GM12878 (cell line): ENCODE measurements around the gene BCL10. TPM values are rescaled to one million over a fixed set of nuclear protein-coding genes. Genes with fewer than 3 reads are reported as not detected.

Experiments used
- ATAC-seq: fragments of 200-7000 bp; cut with Tn5 transposase; 3 replicates; pipeline ENCODE4 v1.9.1; 2020; ENCODE audit warnings: mild to moderate bottlenecking, moderate library complexity
- BruUV-seq: library from RNA; stranded (reverse); fragments of 400-500 nt; replicated peaks from 2 replicates; lab custom pipeline; 2021; lab: Mats Ljungman, UMichigan
- CTCF ChIA-PET: fragments of 300-600 bp; sonication (Branson Sonifier 250); formaldehyde crosslinking; extraction: SDS; loops from one replicate; lab custom pipeline; 2021; ENCODE audit warnings: inconsistent platforms; lab: Yijun Ruan, JAX
- POLR2A ChIA-PET: fragments of 350-600 bp; formaldehyde crosslinking; extraction: SDS; loops from one replicate; lab custom pipeline; 2021; ENCODE audit warnings: inconsistent platforms; lab: Charles Lee
- RAD21 ChIA-PET: fragments of 300-600 bp; sonication (Branson Sonifier 250); formaldehyde crosslinking; loops from one replicate; lab custom pipeline; 2023; ENCODE audit warnings: antibody characterized with exemption; ENCODE audit not compliant: unreplicated experiment; lab: Charles Lee
- SMC1A ChIA-PET: fragments of 300-600 bp; sonication (Branson Sonifier 250); formaldehyde crosslinking; loops from one replicate; lab custom pipeline; 2023; ENCODE audit not compliant: unreplicated experiment, uncharacterized antibody; lab: Charles Lee
- DNase-seq: peaks from one replicate; pipeline ENCODE4 v3.0.0-alpha.2; 2011; ENCODE audit warnings: low read depth, low spot score
- FAIRE-seq: peaks from 3 replicates; lab custom pipeline; 2011; peaks lifted over from hg19 to GRCh38; lab: Jason Lieb, UNC
- H2AFZ ChIP-seq: 2 replicates; pipeline ENCODE4 v1.6.0; 2011; ENCODE audit warnings: low read depth, low read length, control low read depth; ENCODE audit not compliant: control insufficient read depth
- H3K27ac ChIP-seq: 2 replicates; pipeline ENCODE4 v1.5.1; 2011; ENCODE audit warnings: control low read depth; ENCODE audit not compliant: control insufficient read depth, insufficient read depth
- H3K27me3 ChIP-seq, 2 experiments: replicated peaks in 1 of 2; 2 replicates each; pipeline versions ENCODE4 v1.6.0 to v1.6.1; 2011; ENCODE audit warnings: low read length in 1 of 2; ENCODE audit not compliant: control insufficient read depth in 2 of 2, insufficient read depth in 2 of 2
- H3K36me3 ChIP-seq, 2 experiments: 2 replicates each; pipeline ENCODE4 v1.5.1; 2011; ENCODE audit warnings: low read length in 1 of 2; ENCODE audit not compliant: control insufficient read depth in 2 of 2, insufficient read depth in 2 of 2
- H3K4me1 ChIP-seq: 2 replicates; pipeline ENCODE4 v1.6.1; 2011; ENCODE audit warnings: mild to moderate bottlenecking, low read length, moderate library complexity, mixed read lengths; ENCODE audit not compliant: control insufficient read depth, insufficient read depth
- H3K4me2 ChIP-seq: 2 replicates; pipeline ENCODE4 v1.6.0; 2011; ENCODE audit warnings: control low read depth; ENCODE audit not compliant: control insufficient read depth, insufficient read depth
- H3K4me3 ChIP-seq: fragments of 200-600 bp; sonication (generic); 2 replicates; pipeline ENCODE4 v1.5.1; 2016
- H3K79me2 ChIP-seq: 2 replicates; pipeline ENCODE4 v1.6.0; 2011; ENCODE audit warnings: low read length; ENCODE audit not compliant: control insufficient read depth, insufficient read depth
- H3K9ac ChIP-seq: 2 replicates; pipeline ENCODE4 v1.8.0; 2011; ENCODE audit warnings: low read length, control low read depth, mixed read lengths; ENCODE audit not compliant: control insufficient read depth, insufficient read depth
- H3K9me3 ChIP-seq: replicated peaks from 3 replicates; pipeline ENCODE4 v1.5.1; 2011; ENCODE audit warnings: mild to moderate bottlenecking, low read length; ENCODE audit not compliant: control insufficient read depth, insufficient read depth
- H4K20me1 ChIP-seq: 2 replicates; pipeline ENCODE4 v1.6.0; 2011; ENCODE audit not compliant: control insufficient read depth, insufficient read depth
- BHLHE40 ChIP-seq, 2 experiments: fragments of 450-650 bp in 1 of 2; IDR thresholded peaks; 2 replicates each; pipeline ENCODE4 v1.6.1; 2011 to 2017; ENCODE audit warnings: low read depth in 2 of 2, borderline replicate concordance in 1 of 2, improper control_type of control experiment in 1 of 2, low read length in 1 of 2, mild to moderate bottlenecking in 1 of 2
- CREM ChIP-seq: IDR thresholded peaks from 2 replicates; pipeline ENCODE4 v1.6.1; 2014; ENCODE audit warnings: antibody characterized with exemption, low read depth
- FOXM1 ChIP-seq: IDR thresholded peaks from 2 replicates; pipeline ENCODE4 v1.6.1; 2012; ENCODE audit warnings: low read depth, mild to moderate bottlenecking, inconsistent platforms, low read length, moderate library complexity
- MEF2B ChIP-seq: fragments of 450-650 bp; IDR thresholded peaks from 2 replicates; pipeline ENCODE4 v1.6.1; 2018; ENCODE audit warnings: mild to moderate bottlenecking, moderate library complexity; ENCODE audit not compliant: partially characterized antibody, poor library complexity, severe bottlenecking
- NFXL1 ChIP-seq: fragments of 450-650 bp; IDR thresholded peaks from 2 replicates; pipeline ENCODE4 v1.6.1; 2017; ENCODE audit warnings: antibody characterized with exemption, mild to moderate bottlenecking, borderline replicate concordance
- POLR2A ChIP-seq: IDR thresholded peaks from 2 replicates; pipeline ENCODE4 v1.6.1; 2011; ENCODE audit warnings: low read depth, mild to moderate bottlenecking, low read length
- POU2F2 ChIP-seq: IDR thresholded peaks from 3 replicates; pipeline ENCODE4 v1.6.1; 2011; ENCODE audit warnings: low read depth, mild to moderate bottlenecking, low read length, borderline replicate concordance
- RUNX3 ChIP-seq: IDR thresholded peaks from 2 replicates; pipeline ENCODE4 v1.6.1; 2012; ENCODE audit warnings: low read length, inconsistent platforms
- SP1 ChIP-seq: IDR thresholded peaks from one replicate; pipeline ENCODE4 v1.6.1; 2011; ENCODE audit warnings: low read depth, low read length
- SRF ChIP-seq, 2 experiments: IDR thresholded peaks; 2 replicates each; pipeline ENCODE4 v1.6.1; 2011; ENCODE audit warnings: low read depth in 2 of 2, low read length in 2 of 2, mild to moderate bottlenecking in 1 of 2, moderate library complexity in 1 of 2
- in situ Hi-C: fragments of 300-500 bp; cut with MboI; formaldehyde crosslinking; loops from 9 replicates; pipeline ENCODE4 v1.14.3; 2018; ENCODE audit warnings: mixed read lengths
- intact Hi-C: fragments of 100-400 bp; cut with micrococcal nuclease; formaldehyde crosslinking; loops from one replicate; pipeline ENCODE4 v1.14.2; 2022; ENCODE audit not compliant: unreplicated experiment
- polyA plus RNA-seq, 11 experiments: library from polyadenylated mRNA; depleted of rRNA in 4 of 11; unstranded in 6 of 11; stranded (reverse) in 5 of 11; fragments of >200 nt; fragmentation: Nextera tagmentation in 4 of 11; fragmentation: Illumina TruSeq in 1 of 11; extraction: Ambion mirVana in 4 of 11; extraction: Trizol in 1 of 11; gene quantifications; 1 replicate in 1 of 11; 2 replicates in 10 of 11; pipeline versions ENCODE4 v1.2.1 to v1.2.3, GENCODE V29; 2011 to 2016; ENCODE audit warnings: inconsistent platforms in 2 of 11, missing spikeins in 2 of 11, low read depth in 1 of 11
- small RNA-seq: library from RNA; depleted of rRNA; stranded (forward); fragments of <200 nt; gene quantifications from one replicate; pipeline ENCODE3, GENCODE V24; 2014
- total RNA-seq, 4 experiments: library from RNA; depleted of rRNA in 3 of 4; stranded (reverse); fragments of >200 nt in 3 of 4; fragmentation: Illumina TruSeq in 1 of 4; extraction: Trizol in 1 of 4; gene quantifications; 2 replicates each; pipeline versions ENCODE4 v1.2.1 to v1.2.3, GENCODE V29; 2013 to 2021

The BCL10 gene
- total and polyA plus RNA-seq, 10 of the 15 experiments (the other 5 are each of a cell fraction or from before 2014, with no cell fraction given), result 10.6 to 35.2 (median 19.5) TPM

DNA sequence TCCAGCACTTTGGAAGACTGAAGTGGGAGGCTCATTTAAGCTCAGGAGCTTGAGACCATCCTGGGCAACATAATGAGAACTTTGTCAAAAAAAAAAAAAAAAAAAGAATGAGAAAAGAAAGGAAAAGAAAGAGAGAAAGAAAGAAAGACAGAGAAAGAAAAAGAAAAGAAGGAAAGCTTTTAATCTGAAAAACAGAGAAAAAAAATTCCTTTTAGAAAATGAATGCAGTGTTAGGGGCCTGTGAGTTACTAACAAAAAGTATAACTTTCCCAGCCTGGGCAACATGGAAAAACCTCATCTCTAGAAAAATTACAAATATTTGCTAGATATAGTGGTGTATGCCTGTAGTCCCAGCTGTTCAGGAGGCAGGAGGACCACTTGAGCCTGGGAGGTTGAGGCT is 59.7 kb downstream of the BCL10 start:
- Histone ChIP-seq H2AFZ (no peak overlapping the region), H3K9ac (no peak overlapping the region), H3K4me3 (no peak overlapping the region)
- no TSS peak for BruUV-seq
- SMC1A ChIA-PET, result interaction anchor here (0.9 to 1.1 kb wide), 2 partner anchors 16 to 272 kb away, joined by 3 to 6 read pairs; no protein-coding TSS in a partner anchor
- TF ChIP-seq POU2F2 (no peak), SP1 (no peak), NFXL1 (no peak), RUNX3 (no peak), MEF2B (no peak), FOXM1 (no peak), CREM (no peak), BHLHE40 (IDR thresholded peaks at IDR 0.05; ENCODE audit: borderline replicate concordance in 1 of 2, low read depth in 2 of 2, low read length in 1 of 2) (no peak), POLR2A (no peak), SRF (IDR thresholded peaks at IDR 0.05; ENCODE audit: low read depth in 2 of 2, low read length in 2 of 2) (no peak)
- TF ChIP-seq, all 136 proteins: peak for 0
- ATAC-seq (no peak), DNase-seq (no peak), FAIRE-seq (no peak)
- Histone ChIP-seq H3K4me1 (no peaks in the 10 kb centered on the region), H3K4me2 (no peak overlapping the region), H3K27me3 (no peaks in the 10 kb centered on the region; a peak in 1 of 4 replicates), H3K36me3 (no peaks in the 10 kb centered on the region), H3K9me3 (no peaks in the 10 kb centered on the region), H3K79me2 (no peaks in the 10 kb centered on the region), H3K27ac (no peak overlapping the region), H4K20me1 (no peaks in the 10 kb centered on the region)
- ChIA-PET POLR2A (interaction anchor here (0.6 to 0.7 kb wide), 2 partner anchors 279 to 690 kb away, joined by 3 to 5 read pairs; no protein-coding TSS in a partner anchor), CTCF (interaction anchor here (0.7 to 1.4 kb wide), 2 partner anchors 38 to 39 kb away, joined by 3 to 4 read pairs; no protein-coding TSS in a partner anchor), RAD21 (no interaction called here)
- intact Hi-C loops, result no loop called here
- in situ Hi-C loops, result no loop called here

Small RNAs within 50 kb of the gene (small RNA-seq; reads per million reads assigned to genes)
- not detected for gene RF00019

Other genes starting within 250 kb of the BCL10 start
- 2.3 and 2.5 TPM in 2 replicates for gene MCOLN3, start 228.1 kb downstream of the BCL10 start, total RNA-seq (2014; rRNA removed)
- 3.6 and 3.7 TPM in 2 replicates for gene MCOLN3, start 228.1 kb downstream of the BCL10 start, total RNA-seq (2014; rRNA removed; fragmentation: Illumina TruSeq; extraction: Trizol)
- 3.2 and 4.1 TPM in 2 replicates for gene MCOLN3, start 228.1 kb downstream of the BCL10 start, total RNA-seq (2021)
- gene MCOLN3, start 228.1 kb downstream of the BCL10 start, polyA plus RNA-seq (2011; rRNA removed), result 0.46 and 0.48 TPM in 2 replicates
- 6.1 and 6.5 TPM in 2 replicates for gene MCOLN3, start 228.1 kb downstream of the BCL10 start, polyA plus RNA-seq (2014; fragmentation: Illumina TruSeq; extraction: Trizol)
- 1 to 10 TPM; 2.0 to 2.7 TPM for gene MCOLN3, start 228.1 kb downstream of the BCL10 start, polyA plus RNA-seq (2014; fragmentation: Nextera tagmentation; extraction: Ambion mirVana)
- 6.6 and 7.4 TPM in 2 replicates for gene MCOLN3, start 228.1 kb downstream of the BCL10 start, polyA plus RNA-seq (2014; rRNA removed)
- gene MCOLN3, start 228.1 kb downstream of the BCL10 start, polyA plus RNA-seq (2016; fragmentation: Nextera tagmentation; extraction: Ambion mirVana), result 1 to 10 TPM; 4.0 to 4.5 TPM
- 2.6 and 3.6 TPM in 2 replicates for gene SYDE2, start 75.6 kb downstream of the BCL10 start, total RNA-seq (2014; rRNA removed)
- gene SYDE2, start 75.6 kb downstream of the BCL10 start, total RNA-seq (2014; rRNA removed; fragmentation: Illumina TruSeq; extraction: Trizol), result 4.1 and 4.6 TPM in 2 replicates
- gene SYDE2, start 75.6 kb downstream of the BCL10 start, total RNA-seq (2021), result 3.3 and 3.8 TPM in 2 replicates
- gene SYDE2, start 75.6 kb downstream of the BCL10 start, polyA plus RNA-seq (2011; rRNA removed), result 0.03 TPM in 1 of 2 replicates, not detected in the other
- 1.8 and 2.5 TPM in 2 replicates for gene SYDE2, start 75.6 kb downstream of the BCL10 start, polyA plus RNA-seq (2014; fragmentation: Illumina TruSeq; extraction: Trizol)
- gene SYDE2, start 75.6 kb downstream of the BCL10 start, polyA plus RNA-seq (2014; fragmentation: Nextera tagmentation; extraction: Ambion mirVana), result under 1 TPM; 0.37 to 0.50 TPM
- gene SYDE2, start 75.6 kb downstream of the BCL10 start, polyA plus RNA-seq (2014; rRNA removed), result 1.2 and 1.3 TPM in 2 replicates
- 1 to 10 TPM; 1.1 to 1.8 TPM for gene SYDE2, start 75.6 kb downstream of the BCL10 start, polyA plus RNA-seq (2016; fragmentation: Nextera tagmentation; extraction: Ambion mirVana)
- gene C1orf52, start 17.0 kb downstream of the BCL10 start, total RNA-seq (2014; rRNA removed), result 20.4 and 26.8 TPM in 2 replicates
- gene C1orf52, start 17.0 kb downstream of the BCL10 start, total RNA-seq (2014; rRNA removed; fragmentation: Illumina TruSeq; extraction: Trizol), result 16.4 and 16.6 TPM in 2 replicates
- 13.8 and 16.8 TPM in 2 replicates for gene C1orf52, start 17.0 kb downstream of the BCL10 start, total RNA-seq (2021)
- 22.9 and 34.8 TPM in 2 replicates for gene C1orf52, start 17.0 kb downstream of the BCL10 start, polyA plus RNA-seq (2011; rRNA removed)
- gene C1orf52, start 17.0 kb downstream of the BCL10 start, polyA plus RNA-seq (2014; fragmentation: Illumina TruSeq; extraction: Trizol), result 12.8 and 15.1 TPM in 2 replicates
- gene C1orf52, start 17.0 kb downstream of the BCL10 start, polyA plus RNA-seq (2014; fragmentation: Nextera tagmentation; extraction: Ambion mirVana), result 10 to 100 TPM in 1 of 2 experiments, 1 to 10 TPM in 1; 9.4 to 17.1 TPM
- 18.1 and 27.3 TPM in 2 replicates for gene C1orf52, start 17.0 kb downstream of the BCL10 start, polyA plus RNA-seq (2014; rRNA removed)
- gene C1orf52, start 17.0 kb downstream of the BCL10 start, polyA plus RNA-seq (2016; fragmentation: Nextera tagmentation; extraction: Ambion mirVana), result 10 to 100 TPM; 37.6 to 39.5 TPM
- not detected in 2 replicates for gene DDAH1, start 188.5 kb upstream of the BCL10 start, total RNA-seq (2014; rRNA removed)
- not detected in 2 replicates for gene DDAH1, start 188.5 kb upstream of the BCL10 start, total RNA-seq (2014; rRNA removed; fragmentation: Illumina TruSeq; extraction: Trizol)
- gene DDAH1, start 188.5 kb upstream of the BCL10 start, total RNA-seq (2021), result 0.21 and 0.44 TPM in 2 replicates
- 0.88 and 1.1 TPM in 2 replicates for gene DDAH1, start 188.5 kb upstream of the BCL10 start, polyA plus RNA-seq (2011; rRNA removed)
- not detected in 2 replicates for gene DDAH1, start 188.5 kb upstream of the BCL10 start, polyA plus RNA-seq (2014; fragmentation: Illumina TruSeq; extraction: Trizol)
- not detected for gene DDAH1, start 188.5 kb upstream of the BCL10 start, polyA plus RNA-seq (2014; fragmentation: Nextera tagmentation; extraction: Ambion mirVana)
- gene DDAH1, start 188.5 kb upstream of the BCL10 start, polyA plus RNA-seq (2014; rRNA removed), result not detected in 2 replicates
- gene DDAH1, start 188.5 kb upstream of the BCL10 start, polyA plus RNA-seq (2016; fragmentation: Nextera tagmentation; extraction: Ambion mirVana), result under 1 TPM; 0.07 to 0.10 TPM